Measurements from ENCODE around the gene CCL4. TPM values are rescaled to one million over a fixed set of nuclear protein-coding genes. Genes with fewer than 3 reads are reported as not detected.

The CCL4 gene
- 0.15 TPM in 1 of 5 replicates, not detected in the others for total RNA-seq (2022; extraction: Qiagen RNA extraction; ENCODE audit: low read depth)

DNA sequence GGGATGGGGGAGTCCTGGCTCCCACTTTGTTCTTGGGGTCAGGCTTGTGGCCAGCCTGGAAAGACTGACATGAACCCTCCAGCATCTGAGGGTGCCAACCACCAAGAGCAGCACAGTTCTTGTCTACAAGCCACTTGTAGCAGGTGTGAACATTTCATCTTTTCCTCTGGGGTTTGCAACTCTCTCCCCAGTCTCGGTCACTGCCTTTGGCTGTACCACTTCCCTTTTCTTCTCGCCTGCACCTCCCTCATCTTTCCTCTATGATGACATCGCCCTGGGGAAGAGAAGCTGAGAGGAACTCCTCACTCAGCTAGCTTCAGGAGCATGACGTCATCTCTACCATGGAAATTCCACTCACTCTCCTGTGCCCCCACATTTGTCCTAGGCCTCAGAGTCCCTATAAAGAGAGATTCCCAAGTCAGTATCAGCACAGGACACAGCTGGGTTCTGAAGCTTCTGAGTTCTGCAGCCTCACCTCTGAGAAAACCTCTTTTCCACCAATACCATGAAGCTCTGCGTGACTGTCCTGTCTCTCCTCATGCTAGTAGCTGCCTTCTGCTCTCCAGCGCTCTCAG is at the start of gene CCL4:
CCL4 (plus strand) TSS at position 427 of the 575 bp plus-strand sequence; CDS start at position 506, 79 bp downstream.

DNA sequence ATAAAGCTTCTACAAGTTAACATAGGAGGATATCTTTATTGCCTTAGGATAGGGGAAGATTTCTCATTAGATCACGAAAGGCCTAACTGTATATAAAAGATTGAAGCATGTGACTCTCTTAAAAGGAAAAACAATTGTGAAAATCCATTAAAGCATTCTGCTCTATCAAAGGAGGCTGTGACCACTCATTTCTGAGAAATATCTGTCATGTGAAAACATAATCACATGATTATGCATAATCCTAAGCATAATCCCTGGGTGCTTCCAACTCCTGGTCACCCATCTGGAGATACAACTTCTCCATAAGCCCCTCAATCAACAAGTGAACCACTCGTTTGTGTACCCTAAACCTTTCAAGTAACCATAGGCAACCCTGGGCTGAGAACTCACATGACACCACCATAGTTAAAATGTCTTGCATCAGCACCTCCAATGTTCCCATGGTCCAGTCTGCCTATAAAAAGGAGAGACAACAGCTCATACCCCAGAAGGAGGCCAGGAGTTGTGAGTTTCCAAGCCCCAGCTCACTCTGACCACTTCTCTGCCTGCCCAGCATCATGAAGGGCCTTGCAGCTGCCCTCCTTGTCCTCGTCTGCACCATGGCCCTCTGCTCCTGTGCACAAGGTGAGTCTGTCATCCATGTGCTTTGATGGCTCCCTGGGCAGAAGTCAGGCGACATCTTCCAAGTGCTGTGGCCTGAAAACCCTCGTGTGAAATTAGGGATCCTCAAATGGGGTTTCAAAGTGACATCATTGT is 39.7 kb upstream of the CCL4 start, which contains the start of gene CCL18:
CCL18 (plus strand) TSS at position 487 of the 756 bp plus-strand sequence; CDS start at position 558, 71 bp downstream.

DNA sequence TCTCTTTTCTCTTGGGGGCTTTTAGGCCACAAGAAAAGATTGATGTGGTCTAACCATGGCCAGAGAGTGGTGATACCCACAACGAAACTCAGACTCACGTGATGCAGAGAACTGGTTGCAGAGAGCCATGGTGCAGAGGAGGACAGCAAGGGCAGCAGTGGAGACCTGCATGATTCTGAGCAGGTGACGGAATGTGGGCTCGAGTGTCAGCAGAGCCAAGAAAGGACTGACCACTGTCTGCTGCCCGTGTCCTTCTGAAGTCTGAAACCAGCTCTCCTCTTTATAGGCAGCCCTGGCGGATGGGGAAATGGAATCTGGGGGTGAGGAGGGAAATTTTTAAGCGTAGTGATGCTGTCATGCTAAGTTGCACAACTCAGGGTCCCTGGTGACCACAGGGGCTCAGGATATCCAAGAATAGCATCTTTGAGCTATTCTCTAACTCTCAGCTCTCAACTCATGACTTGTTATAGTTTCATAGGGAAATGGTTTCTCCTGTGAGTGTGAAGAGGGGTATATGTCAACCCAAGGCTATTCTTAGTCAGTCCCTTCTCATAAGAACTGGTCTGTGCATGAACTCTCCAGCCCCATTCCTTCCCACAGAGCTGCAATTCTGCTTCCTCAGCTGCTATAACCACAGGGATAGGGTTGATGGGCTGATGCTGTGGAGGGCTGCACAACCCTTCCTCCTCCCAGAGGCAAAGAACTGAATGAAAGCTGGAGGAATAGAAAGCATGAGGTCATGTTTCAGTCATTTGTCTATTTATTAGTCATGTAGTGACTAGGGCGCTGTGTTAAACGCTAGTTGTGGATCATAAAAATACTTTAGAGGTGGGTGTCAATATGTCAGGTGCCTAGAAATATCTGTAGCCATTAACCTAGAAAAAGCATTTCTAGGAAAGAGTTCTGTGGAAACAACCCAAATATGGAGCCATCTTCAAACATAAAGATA is 13.5 kb upstream of the CCL4 start, which contains the start of gene CCL3:
CCL3 (minus strand) TSS at position 256 of the 949 bp plus-strand sequence; CDS start at position 171, 85 bp downstream.

Other genes with a start within 250 kb of the CCL4 start
- not detected in 5 replicates for gene HEATR9, start 234.9 kb upstream of the CCL4 start, total RNA-seq (2022; extraction: Qiagen RNA extraction; ENCODE audit: low read depth)
- 0.61 to 1.8 TPM (median 1.2 TPM) in 5 replicates for gene CCL5, start 223.5 kb upstream of the CCL4 start, total RNA-seq (2022; extraction: Qiagen RNA extraction; ENCODE audit: low read depth)
- 2.6 to 3.6 TPM (median 2.9 TPM) in 5 replicates for gene RDM1, start 173.1 kb upstream of the CCL4 start, total RNA-seq (2022; extraction: Qiagen RNA extraction; ENCODE audit: low read depth)
- not detected in 5 replicates for gene LYZL6, start 160.1 kb upstream of the CCL4 start, total RNA-seq (2022; extraction: Qiagen RNA extraction; ENCODE audit: low read depth)
- gene CCL16, start 122.3 kb upstream of the CCL4 start, total RNA-seq (2022; extraction: Qiagen RNA extraction; ENCODE audit: low read depth): not detected in 5 replicates
- not detected in 5 replicates for gene CCL14, start 117.1 kb upstream of the CCL4 start, total RNA-seq (2022; extraction: Qiagen RNA extraction; ENCODE audit: low read depth)
- not detected in 5 replicates for gene CCL15, start 102.3 kb upstream of the CCL4 start, total RNA-seq (2022; extraction: Qiagen RNA extraction; ENCODE audit: low read depth)
- gene CCL23, start 85.9 kb upstream of the CCL4 start, total RNA-seq (2022; extraction: Qiagen RNA extraction; ENCODE audit: low read depth): not detected in 5 replicates
- 0.19 TPM in 1 of 5 replicates, not detected in the others for gene CCL18, start 39.6 kb upstream of the CCL4 start, total RNA-seq (2022; extraction: Qiagen RNA extraction; ENCODE audit: low read depth)
- not detected in 5 replicates for gene CCL3, start 13.7 kb upstream of the CCL4 start, total RNA-seq (2022; extraction: Qiagen RNA extraction; ENCODE audit: low read depth)
- 2.4 to 3.3 TPM (median 3.0 TPM) in 5 replicates for gene TBC1D3B, start 72.8 kb downstream of the CCL4 start, total RNA-seq (2022; extraction: Qiagen RNA extraction; ENCODE audit: low read depth)
- gene CCL3L1, start 92.9 kb downstream of the CCL4 start, total RNA-seq (2022; extraction: Qiagen RNA extraction; ENCODE audit: low read depth): not detected in 5 replicates
- gene CCL4L2, start 107.2 kb downstream of the CCL4 start, total RNA-seq (2022; extraction: Qiagen RNA extraction; ENCODE audit: low read depth): not detected in 5 replicates
- 0.21 to 0.45 TPM (median 0.33 TPM) in 4 of 5 replicates, not detected in the other for gene TBC1D3I, start 160.7 kb downstream of the CCL4 start, total RNA-seq (2022; extraction: Qiagen RNA extraction; ENCODE audit: low read depth)
- gene TBC1D3G, start 220.1 kb downstream of the CCL4 start, total RNA-seq (2022; extraction: Qiagen RNA extraction; ENCODE audit: low read depth): not detected in 5 replicates

Measured in A549 treated with GW870086 at 1 μM for 4 hours (cell line).